NK-92 (cell line): Measurements from ENCODE around the gene ZNF664.

Experiments
- DNase-seq: peaks from one replicate; lab custom pipeline; 2025; ENCODE audit not compliant: unreplicated experiment; lab: John Stamatoyannopoulos, UW

Gene ZNF664

GRCh38 chr12:124049451-124050094, 76.6 kb downstream of the ZNF664 start:
- no peak for DNase-seq

GRCh38 chr12:124053851-124054250, 80.8 kb downstream of the ZNF664 start:
- no peak for DNase-seq

GRCh38 chr12:124055066-124055465, 82.1 kb downstream of the ZNF664 start:
- no peak for DNase-seq

- no peak for DNase-seq
These were observed 84.7 kb downstream of the ZNF664 start for GRCh38 chr12:124057691-124058090.

GRCh38 chr12:124059752-124060151, 86.7 kb downstream of the ZNF664 start:
- no peak for DNase-seq
